Esophagus squamous epithelium (tissue), 4 donors: ENCODE data around the gene HOXA13.

Source experiments
- POLR2A ChIP-seq, 4 donors: fragments of 450-650 bp; IDR thresholded peaks; one replicate each; pipeline ENCODE4 v1.6.1; 2017; ENCODE audit warnings: antibody characterized with exemption in 4 of 4, mild to moderate bottlenecking in 4 of 4, moderate library complexity in 3 of 4
- TF ChIP-seq, protein P1 (sequence below), 6 experiments: fragments of 450-650 bp in 4 of 6; fragments of 200-600 bp in 2 of 6; sonication (generic) in 2 of 6; IDR thresholded peaks; one replicate each; pipeline ENCODE4 v1.5.1; 2016 to 2019; ENCODE audit warnings: antibody characterized with exemption in 6 of 6, mild to moderate bottlenecking in 4 of 6, moderate library complexity in 4 of 6

DNA sequence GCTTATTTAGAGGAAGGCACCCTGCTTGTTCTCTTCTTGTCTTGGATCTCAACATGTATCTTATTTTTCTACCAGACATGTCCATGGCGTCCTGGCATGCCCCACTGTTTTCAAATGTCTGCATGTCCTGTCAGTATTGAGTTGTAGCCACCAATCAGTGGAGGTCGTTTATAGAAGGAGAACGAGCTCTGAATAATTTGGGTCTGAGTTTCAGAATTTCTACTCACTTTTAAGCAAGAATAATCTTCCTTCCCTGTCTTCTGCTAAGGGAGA, 2.9 kb upstream of the HOXA13 start:
- TF ChIP-seq, protein P1, sequence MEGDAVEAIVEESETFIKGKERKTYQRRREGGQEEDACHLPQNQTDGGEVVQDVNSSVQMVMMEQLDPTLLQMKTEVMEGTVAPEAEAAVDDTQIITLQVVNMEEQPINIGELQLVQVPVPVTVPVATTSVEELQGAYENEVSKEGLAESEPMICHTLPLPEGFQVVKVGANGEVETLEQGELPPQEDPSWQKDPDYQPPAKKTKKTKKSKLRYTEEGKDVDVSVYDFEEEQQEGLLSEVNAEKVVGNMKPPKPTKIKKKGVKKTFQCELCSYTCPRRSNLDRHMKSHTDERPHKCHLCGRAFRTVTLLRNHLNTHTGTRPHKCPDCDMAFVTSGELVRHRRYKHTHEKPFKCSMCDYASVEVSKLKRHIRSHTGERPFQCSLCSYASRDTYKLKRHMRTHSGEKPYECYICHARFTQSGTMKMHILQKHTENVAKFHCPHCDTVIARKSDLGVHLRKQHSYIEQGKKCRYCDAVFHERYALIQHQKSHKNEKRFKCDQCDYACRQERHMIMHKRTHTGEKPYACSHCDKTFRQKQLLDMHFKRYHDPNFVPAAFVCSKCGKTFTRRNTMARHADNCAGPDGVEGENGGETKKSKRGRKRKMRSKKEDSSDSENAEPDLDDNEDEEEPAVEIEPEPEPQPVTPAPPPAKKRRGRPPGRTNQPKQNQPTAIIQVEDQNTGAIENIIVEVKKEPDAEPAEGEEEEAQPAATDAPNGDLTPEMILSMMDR (IDR thresholded peaks at IDR 0.05): no peak
- no peak for TF ChIP-seq POLR2A (IDR thresholded peaks at IDR 0.05)
